WI38 (cell line): ENCODE results near the gene CALML3.

Experiments
- H3K4me3 ChIP-seq: 2 replicates; pipeline ENCODE4 v1.5.1; 2011; ENCODE audit warnings: low read depth, mild to moderate bottlenecking, control low read depth, low read length
- TF ChIP-seq, protein P1 (sequence below): IDR thresholded peaks from 2 replicates; pipeline ENCODE4 v1.5.1; 2012; ENCODE audit warnings: low read depth, mild to moderate bottlenecking, control low read depth, low read length

Gene CALML3

DNA sequence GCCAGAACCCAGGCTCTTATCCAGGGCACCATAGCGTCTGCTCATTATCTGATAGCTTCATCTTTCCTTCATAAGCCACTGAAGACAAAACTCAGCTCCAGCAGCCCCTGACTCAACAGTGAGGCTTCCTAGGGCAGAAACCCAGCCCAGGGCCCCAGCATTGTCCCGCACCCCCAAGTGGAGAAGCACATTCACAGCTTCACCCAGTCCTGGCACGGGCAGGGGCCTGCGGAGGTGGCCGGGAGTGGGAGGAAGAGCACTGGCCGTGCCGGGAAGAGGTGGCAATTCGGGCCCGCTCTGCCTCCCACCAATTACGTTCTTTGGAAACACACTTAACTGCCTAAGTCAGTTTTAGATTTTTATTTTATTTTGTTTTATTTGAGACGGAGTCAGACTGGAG lies 15.1 kb upstream of the CALML3 start:
- no peak overlapping the region for H3K4me3 ChIP-seq
- TF ChIP-seq, protein P1, sequence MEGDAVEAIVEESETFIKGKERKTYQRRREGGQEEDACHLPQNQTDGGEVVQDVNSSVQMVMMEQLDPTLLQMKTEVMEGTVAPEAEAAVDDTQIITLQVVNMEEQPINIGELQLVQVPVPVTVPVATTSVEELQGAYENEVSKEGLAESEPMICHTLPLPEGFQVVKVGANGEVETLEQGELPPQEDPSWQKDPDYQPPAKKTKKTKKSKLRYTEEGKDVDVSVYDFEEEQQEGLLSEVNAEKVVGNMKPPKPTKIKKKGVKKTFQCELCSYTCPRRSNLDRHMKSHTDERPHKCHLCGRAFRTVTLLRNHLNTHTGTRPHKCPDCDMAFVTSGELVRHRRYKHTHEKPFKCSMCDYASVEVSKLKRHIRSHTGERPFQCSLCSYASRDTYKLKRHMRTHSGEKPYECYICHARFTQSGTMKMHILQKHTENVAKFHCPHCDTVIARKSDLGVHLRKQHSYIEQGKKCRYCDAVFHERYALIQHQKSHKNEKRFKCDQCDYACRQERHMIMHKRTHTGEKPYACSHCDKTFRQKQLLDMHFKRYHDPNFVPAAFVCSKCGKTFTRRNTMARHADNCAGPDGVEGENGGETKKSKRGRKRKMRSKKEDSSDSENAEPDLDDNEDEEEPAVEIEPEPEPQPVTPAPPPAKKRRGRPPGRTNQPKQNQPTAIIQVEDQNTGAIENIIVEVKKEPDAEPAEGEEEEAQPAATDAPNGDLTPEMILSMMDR = no peak

DNA sequence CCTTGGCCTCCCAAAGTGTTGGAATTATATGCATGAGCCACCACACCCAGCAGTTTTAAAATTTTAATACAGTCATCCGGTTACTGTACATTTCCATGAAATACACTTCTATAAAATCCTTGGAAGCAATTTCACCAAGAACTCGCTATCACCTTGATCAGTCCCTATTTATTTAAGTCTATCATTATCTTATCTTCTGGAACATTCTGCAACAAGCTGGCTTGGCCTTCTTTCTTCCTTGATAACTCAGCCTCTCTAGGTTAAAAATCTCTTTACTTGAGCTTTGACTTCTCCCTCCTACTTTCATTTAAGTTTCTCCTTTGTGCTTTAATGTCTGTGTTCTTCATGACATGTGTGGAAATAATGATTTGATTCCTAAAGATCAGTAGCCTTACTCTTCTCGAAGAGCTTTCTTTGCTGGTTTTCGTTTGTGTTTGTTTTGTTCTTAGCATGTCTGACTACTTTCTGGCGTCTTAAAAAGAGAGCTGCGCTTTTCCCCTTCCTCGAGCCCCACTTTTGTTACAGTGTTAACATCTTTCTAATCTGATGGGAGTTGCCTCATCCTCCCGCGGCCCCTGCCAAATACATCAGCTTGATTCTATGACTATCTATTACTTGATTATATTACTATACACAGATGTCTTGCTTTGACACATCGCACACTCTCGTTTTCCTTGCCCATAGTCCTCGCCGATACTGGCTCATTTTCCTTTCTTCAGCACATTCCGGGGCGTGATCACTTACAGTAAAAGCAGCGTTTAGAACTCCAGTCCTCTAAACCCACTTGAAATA lies 14.3 kb upstream of the CALML3 start:
- H3K4me3 ChIP-seq = no peak overlapping the region
- TF ChIP-seq, protein P1 = no peak

DNA sequence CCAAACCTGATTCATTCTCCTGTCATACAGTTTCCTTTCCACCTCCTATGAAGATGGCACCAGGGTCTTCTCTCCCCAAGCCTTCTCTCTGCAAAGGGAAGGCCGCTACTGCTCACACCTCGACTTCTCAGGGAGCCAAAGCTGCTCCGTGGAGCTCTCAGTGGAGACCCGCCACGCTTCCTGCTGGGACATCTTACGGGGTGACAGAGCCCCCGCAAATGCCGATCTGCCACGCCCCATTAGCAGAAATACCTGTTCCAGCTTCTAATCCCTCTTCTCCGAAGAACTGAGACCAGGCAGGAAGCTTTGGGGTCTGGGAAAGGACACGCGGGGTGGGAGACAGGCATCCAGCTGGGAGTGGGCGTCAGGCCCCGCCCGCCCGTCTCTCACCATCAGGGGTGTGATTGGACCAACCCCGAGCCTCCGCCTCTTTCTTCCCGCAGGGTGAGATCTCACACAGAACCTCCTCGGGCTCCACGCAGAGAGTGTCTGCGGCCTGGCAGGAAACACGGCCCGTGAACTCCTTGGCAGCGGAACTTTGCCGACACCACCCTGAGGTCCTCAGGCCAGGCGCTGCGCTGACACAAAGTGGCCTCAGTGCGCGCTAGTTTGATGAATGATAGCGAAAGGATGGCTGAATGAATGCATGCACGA lies 13.4 kb upstream of the CALML3 start:
- no peak overlapping the region for H3K4me3 ChIP-seq
- TF ChIP-seq, protein P1 = no peak

- no peak overlapping the region for H3K4me3 ChIP-seq
- TF ChIP-seq, protein P1 = no peak
Observed at GRCh38 chr10:5511885-5512280, 12.9 kb upstream of the CALML3 start.

DNA sequence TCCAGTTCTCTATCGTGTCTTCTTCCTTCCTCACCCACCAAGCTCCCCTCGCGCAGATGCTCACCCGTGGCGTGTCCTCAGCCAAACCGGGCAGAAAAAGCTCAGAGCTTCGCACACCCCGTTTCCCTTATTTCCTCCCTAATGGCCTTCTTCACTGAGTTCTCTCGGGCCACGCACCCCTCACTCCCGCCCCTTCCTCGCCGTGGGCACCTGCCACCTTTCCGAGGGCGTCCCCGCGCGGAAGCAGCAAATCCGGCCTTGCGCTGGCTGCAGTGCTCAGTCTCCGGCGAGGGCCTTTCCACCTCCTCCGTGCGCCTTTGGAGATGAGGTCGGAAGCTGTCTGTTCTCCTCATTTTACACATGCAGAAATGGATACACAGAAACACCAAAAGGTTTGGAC lies 12.4 kb upstream of the CALML3 start:
- no peak overlapping the region for H3K4me3 ChIP-seq
- TF ChIP-seq, protein P1 = no peak

GRCh38 chr10:5512881-5513612 lies 11.7 kb upstream of the CALML3 start:
- TF ChIP-seq, protein P1 = no peak
- H3K4me3 ChIP-seq = no peak overlapping the region
